Right kidney (tissue), 1 donor: ENCODE data around the gene TPCN2.

Experiments used
- DNase-seq: peaks from one replicate; pipeline ENCODE4 v3.0.0-alpha.2; 2016

Gene TPCN2

DNA sequence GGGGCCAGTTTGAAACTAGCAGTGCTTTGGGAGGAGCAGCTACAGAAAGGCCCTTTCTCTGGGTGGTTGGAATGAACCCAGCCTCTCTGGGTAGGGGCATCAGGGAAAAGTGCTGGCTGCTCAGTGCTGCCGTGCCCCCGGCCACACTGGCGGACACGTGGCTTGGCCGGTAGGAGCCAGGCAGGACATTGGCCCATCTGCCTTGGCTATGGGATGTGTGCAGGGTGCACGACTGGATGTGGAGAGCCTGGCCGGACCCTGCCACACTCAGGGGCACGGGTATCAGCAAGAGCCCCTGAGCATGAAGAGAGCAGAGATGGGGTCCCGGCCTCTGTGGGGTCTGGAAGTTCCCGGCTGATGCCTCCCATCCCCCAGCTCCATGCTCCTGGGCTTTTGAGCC, 46.6 kb downstream of the TPCN2 start:
- DNase-seq, result no peak

DNA sequence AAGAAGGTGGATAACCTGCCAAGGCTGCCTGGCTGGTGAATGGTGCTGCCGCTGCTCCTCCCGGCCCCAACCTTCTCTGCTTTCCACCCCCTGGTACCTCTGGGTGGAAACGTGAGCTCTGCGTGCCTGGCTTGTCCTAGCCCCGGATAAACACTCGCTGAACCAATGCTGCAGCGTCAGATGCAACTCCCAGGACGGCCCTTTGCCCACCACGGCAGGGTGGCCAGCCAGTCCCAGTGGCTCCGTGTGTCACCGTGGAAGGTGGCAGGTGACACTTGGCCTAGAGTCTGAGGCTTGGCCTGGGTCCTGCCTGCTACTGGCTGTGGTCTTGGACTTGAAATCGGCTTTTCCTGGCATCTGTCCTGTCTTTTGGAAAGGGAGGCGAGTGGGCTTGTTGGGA, 47.7 kb downstream of the TPCN2 start:
- no peak for DNase-seq

DNA sequence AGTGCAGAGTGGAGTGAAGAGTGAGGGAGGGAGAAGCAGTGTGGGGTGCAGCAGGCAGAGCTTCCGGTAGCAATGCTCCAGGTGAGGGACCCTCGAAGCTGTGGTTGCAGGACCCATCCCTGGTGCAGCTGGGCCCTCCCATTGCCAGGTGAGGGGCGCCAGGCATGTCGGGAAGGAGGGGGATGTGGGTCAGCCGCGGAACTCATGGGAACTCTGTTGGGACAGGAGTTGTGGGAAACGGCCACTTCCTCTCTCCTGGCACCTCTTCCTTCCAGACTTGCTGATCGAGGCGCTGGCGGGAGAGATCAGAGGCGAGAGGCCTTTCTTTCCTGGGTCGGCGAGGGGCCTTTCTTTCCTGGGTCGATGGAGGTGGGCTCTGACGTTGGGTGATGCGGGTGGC, 48.5 kb downstream of the TPCN2 start:
- DNase-seq, result no peak

DNA sequence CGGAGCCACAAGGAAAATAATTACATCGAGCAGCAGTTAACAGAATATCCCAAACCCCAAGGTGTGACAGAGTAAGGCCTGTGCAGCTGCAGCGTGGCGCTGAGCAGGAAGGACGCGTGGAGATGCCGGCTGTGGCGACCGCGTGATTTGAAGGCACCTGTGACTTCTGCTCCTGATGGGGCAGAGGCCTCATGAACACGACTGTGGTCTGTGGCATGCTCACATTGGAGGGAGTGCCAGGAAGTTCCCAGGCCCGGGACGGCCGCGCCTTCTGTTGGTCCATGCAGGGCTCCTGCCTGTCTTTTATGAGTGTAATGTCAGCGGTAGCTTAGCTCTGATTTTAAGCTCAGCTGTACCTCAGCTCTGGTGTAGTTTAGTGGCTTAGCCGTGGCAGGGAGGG, 50.4 kb downstream of the TPCN2 start:
- DNase-seq, result no peak

DNA sequence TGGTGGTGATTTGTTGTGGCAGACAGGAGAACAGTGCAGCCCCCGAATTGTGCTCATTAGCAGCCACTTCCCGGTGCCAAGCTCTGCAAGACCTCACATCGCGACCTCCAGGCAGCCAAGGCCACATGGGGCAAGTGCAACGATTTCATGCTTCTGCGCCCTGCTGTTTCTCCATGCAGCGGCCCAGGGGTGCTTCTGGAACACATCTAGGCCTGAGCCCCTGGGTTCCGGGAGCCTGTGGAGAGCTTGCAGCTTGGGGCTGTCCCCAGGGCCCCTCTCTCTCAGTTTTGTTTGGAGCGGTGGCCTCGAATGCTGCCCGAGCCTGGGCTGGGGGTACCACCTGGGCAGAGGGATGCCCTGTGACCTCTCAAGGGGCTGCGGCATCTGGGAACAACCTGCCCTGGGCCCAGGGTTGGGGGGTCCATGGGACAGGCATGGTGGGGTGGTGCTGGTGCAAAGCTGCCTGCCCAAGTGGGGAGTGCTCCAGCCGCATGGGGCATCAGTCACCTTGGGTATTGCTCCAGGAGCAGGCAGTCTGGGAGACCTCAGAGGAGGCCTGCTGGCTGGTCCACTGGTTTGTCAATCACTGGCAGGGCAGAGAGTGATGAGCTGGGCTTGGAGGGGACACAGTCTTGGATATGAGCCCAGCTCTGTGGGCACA, 51.9 kb downstream of the TPCN2 start:
- no peak for DNase-seq

DNA sequence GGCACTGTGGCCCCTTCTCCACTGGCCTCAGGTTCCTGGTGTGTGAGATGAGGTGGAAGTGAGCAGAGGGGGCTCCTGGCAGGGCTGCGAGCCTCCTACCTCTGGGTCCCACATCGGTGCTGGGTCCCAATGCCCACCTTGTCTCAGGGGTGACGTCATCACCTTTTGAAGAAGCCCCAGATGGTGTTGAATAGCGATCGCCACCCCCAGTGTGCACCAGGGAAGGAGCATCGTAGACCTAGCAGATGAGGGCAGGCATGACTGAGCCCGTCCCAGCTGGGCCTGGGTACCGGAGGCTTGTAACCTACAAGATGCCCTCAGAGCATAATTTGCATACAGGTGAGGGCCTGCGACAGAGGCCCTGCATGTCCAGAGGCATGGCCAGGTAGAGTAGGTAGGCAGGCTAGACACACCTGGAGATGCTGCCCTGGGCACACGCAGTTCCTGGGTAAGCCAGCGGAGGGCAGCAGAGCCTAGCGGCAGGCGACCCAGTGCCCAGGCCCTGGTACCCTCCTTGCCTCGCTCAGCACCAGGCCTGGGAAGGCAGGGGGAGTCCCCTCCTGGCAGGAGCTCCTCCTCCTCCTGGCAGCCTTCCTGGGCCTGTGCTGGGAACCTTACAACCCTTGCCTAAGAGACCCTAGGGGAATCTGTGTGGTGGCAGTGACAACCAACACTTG, 52.5 kb downstream of the TPCN2 start:
- peak; percentile 69 for DNase-seq

DNA sequence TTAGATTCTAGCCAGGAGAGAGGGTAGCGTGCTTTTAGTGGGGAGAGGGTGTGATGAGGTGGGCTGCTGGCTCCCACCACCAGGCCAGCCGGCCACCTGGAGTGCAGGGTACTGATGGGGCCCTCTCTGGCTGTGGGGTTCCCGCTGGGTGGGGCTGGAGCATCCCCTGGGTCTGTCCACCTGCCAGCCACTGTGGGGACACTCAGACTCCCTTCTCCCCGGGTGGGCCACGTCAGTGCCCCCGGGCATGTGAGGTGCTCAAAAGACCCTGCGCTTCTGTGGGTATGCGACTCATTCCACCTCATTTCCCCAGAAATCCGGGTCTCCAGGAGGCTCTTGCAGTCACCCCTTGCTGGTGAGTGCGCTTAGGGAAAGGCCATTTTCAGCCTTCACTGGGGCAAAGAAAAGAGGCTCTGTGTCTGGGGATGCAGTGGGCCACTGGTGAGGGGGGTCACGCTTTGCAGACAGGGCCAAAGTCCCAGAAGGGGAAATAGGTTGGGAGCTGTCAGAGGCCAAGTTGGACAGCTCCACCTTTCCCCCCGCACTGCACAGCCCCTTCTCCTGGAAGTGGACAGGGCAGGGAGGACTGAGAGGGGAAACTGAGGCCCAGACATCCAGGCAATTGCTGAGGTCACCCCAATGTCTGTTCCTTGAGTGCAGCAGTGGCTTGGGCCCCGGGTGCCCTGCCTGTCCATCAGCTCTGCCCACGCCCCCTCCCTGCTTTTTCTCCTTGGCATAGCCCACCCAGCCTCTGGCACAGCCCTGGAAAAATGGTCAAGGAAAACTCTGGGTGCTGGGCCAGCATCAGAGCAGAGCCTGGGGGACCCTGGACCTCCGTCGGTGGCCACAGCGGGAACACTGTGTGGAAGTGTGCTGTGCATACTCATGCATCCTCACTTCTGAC, 53.3 kb downstream of the TPCN2 start:
- no peak for DNase-seq

DNA sequence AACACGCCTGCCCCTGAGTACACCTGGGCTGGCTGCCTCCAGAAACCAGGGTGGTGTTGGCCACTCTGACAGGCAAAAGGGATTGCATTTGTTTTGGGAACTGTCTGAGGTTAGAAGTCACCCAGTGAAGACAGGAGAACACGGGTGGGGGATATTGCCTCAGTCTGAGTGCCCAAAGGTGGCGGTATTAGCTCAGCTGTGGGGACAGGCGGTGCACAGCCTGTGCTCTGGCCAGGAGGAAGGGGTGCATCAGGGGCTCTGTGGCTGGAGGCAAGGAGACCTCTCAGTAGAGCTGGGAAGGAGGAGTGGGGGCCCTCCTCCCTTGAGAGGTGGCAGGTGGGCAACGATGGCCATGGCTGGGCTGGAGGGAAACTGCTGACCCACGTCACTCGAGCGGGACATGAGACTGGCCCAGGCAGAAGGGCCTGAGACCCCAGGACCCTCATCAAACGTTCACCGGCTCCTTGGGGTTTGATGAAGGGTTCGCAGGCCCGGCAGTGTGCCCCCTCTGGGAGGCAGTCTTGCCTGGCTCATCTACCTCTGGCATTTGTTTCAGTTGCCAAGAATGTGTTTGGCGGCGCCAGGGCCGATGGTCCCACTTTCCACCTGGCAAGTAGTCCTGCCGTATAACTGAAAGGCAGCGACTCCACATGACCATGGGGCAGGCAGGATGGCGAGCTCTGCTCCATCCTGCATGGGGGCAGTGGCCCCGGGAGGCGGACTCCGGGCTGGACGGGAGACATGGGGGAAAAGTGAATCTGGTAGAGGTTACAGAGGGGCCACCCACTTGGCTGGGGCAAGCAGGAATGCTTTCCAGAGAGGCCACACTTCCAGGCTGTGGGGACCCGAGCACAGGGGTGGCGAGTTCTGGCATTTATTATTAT, 54.2 kb downstream of the TPCN2 start:
- DNase-seq, result no peak

DNA sequence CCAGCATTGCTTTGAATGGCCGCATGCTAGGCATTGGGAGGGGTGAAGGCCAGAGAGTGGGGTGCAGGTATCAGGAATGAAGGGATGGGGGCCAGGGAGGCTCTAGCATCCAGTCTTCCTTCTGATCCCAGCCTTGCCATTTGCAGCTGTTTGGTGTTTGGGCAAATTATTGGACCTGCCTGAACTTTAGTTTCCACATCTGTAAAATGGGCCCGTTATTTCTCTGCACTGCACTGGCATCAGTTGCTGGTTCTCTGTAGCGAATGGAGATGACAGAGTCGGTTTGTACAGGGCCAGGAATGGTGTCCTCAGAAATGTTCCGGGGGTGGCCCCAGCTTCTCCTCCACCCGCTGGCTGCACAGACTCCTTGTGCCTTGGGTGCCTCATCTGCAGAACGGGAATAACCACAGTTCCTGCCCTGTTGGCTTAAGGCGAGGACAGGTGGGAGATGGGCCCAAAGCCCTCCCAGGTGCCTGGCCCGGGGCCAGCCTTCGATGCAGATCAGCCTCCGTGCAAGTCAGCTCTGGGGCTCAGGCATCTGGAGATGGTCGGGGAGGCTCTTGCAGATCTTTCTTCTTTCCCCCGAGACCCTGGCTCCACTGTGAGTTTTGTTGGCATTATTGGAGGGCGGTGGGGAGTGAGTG, 55.6 kb downstream of the TPCN2 start:
- DNase-seq, result no peak

DNA sequence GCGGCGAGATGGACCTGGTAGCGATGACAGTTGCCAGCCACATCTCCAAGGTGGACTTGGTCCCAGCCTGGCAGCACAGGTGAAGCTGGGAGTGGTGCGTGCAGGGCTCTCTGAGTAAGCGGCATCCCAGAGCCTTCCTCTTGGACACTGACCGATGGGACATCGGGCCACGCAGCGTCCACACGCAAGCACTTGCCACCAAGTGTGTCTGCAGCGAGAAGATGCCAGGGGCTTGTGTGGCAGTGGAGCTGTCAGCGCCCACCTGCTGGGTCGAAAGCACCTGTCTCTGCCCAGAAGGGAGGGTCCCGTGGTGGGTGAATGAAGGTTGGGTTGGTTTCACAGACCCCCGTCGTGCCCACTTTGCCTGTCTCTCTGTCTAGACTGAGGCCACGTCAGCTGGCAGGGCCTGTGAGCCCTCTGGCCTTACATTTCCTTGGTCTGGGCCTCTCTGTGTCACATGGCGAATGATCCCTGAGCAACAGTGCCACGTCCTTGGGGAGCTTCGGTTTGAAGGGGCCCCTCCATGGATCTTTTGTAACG, 56.2 kb downstream of the TPCN2 start:
- DNase-seq, result no peak

DNA sequence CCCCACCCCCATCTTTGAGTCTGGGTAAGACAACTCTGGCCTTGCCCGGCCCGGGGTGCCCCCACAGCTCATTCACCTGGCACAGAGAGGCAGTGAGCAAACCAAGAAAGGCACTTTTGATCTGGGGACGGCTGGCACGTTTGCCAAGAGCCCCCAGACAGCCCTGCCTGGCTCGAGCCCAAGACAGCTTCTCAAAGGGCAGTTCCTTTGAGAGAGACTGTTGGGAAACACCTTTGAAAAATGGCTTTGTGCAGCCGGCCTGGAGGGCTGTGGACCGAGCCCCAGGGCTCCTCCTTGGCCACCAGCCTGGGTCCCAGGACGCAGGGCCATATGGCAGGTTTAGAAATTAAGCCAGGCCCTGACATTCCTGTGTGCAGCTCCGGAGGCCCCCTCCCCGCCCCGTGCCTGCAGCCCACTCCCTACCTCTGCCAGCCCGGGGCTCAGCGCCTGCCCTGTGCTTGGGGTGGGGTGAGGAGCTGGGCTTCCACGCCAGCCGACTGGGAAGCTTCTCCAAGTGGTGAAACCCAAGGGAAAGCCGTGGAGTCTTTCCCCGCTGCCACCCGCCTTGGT, 56.8 kb downstream of the TPCN2 start:
- DNase-seq, result no peak

DNA sequence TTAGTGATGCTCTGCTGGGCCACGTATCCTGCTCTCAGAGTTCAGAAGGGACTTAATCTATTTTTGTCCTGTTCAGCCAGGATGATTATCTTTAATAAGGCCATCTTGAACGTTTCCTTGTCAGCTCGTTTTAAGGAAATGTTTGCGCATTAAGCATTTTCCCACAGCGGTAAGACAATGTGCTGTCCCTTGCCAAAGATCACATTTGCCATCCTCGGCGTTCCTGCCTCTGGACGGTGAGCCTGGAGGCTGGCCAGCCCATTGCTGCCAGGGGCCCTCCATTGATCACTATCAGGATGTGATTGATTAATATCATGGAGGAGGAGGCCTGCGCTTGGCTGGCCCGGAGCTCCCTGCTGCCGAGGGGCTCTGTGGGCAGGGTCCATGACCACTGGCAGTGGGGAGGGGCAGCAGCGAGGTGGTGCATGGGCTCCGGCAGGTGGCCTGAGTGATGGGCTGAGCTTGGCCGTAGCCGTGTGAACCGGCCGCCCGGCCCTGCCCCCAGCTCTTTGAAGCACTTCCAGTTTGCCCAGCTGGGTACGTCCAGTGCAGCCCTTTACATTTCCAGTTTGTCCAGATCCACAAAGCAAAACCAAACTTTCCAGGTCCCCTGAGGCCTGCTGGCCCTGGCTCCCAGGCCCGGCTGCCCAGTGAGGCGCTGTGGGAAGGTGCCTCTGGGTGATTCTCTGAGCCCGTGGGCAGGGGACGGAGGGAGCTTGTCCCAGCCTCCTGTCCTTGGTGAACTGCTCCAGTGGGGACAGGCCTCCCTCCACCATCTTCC, 57.5 kb downstream of the TPCN2 start:
- no peak for DNase-seq

DNA sequence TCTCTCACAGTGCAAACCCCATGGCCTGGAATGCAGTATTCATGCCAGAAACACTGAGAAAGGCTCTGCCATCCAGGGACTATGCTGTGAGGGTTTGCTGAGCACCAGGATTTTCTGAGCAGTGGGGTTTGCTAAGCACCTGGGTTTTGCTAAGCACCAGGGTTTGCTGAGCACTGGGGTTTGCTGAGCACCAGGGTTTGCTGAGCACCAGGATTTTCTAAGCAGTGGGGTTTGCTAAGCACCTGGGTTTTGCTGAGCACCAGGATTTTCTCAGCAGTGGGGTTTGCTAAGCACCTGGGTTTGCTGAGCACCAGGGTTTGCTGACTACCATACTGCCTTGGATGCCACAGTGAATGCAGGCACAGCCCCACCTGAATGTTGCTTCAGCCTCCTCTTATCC, 58.7 kb downstream of the TPCN2 start:
- DNase-seq, result no peak

DNA sequence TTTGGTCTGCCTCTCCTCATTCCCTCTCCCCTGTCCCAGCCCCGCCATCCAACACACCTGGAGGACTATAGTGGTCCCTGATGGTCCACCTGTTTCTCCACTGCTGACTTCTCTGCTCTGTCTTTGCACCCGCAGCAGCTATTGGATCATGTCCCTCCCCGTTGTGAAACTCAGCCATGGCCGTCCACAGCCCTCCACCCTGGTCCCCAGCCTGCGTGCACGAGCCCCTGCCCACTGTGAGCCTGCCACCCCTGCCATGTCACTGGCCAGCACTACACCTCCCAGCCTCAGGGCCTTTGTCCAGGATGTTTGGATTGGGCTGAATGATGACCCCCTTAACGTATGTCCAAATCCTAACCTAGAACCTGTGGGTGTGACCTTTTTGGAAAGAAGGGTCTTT, 59.3 kb downstream of the TPCN2 start:
- no peak for DNase-seq

DNA sequence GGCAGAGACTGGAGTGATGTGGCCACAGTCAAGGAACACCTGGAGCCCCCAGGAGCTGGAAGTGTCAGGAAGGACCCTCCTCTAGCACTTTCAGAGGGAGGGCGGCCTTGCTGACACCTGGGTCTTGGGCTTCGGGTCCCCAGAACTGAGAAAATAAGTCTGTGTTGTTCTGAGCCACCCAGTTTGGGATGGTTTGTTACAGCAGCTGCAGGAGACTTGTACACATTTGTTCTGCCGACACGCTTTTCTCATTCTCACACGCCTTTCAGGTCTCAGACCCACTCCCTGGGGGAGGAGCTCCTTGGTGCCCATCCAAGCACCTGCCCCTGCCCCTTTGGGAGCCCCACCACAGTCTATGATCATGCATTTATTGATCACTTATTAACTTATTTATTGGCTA, 59.8 kb downstream of the TPCN2 start:
- DNase-seq, result no peak

DNA sequence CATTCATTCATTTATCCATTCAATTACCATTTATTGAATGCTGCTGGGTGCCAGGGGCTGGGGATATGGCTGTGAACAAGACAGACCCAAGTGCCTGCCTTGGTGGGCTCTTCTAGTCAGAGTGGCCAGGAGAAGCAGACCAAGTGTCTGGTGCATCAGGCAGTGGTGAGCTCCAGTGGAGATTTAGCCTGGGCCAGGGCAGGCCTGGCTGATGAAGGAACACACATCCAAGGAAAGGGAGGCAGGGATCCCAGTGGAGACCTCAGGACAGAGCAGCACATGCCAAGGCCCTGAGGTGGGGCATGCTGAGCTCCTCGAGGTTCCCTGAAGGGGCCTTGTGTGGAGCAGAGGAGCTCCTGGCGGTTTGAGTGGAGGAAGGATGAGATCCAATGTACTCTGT, 60.4 kb downstream of the TPCN2 start:
- no peak for DNase-seq

DNA sequence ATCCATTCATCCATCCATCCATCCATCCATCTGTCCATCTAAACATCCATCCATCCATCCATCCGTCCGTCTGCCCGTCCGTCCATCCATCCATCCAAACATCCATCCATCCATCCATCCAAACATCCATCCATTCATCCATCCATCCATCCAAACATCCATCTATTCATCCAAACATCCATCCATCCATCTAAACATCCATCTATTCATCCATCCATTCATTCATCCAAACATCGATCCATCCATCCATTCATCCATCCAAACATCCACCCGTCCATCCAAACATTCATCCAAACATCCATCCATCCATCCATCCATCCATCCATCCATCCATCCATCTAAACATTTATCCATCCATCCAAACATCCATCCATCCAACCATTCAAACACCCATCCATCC, 61.7 kb downstream of the TPCN2 start:
- DNase-seq, result no peak

DNA sequence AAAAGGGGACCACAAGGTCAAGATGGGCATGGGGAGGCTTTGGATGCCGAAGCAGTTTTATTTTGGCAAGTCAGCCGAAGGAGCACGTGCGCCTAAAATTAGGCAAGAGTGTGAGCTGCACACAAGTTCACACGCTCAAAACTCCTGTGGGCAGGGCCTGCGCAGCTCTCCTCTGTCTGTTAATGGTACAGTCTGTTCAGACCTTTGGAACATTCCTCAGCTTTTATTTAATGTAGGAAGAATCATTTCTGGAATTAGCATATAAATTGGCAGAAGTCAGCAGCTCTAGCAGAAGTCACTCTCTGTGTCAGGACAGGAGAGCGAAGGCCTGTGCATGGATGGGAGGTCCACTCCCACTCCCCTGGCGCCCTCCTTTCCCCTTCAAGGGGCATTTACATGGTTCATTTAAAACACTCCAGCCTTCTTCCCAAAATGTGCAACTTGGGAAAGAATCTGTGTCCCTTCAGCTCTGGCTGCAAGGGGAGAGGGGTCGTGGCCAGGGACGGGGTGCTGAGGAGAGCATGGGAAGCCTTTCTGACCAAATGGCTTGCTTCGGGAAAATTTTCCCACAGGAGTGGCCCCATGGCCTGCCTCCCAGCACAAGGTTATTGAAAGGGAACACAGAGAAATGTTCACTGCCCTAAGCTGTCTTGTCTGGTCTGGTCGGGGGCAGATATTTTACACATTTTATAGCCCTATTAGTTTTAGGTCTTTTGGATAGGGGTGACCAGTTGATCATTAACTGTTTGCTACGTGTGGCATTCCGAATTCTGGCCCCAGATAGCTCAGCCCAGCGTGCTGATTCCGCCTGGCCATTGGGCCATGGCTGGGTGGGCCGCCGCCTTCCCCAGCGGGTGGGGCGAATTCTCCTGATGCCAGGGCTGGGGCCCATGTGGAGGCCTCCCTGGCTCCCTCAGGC, 63.2 kb downstream of the TPCN2 start:
- peak; percentile 72 for DNase-seq

DNA sequence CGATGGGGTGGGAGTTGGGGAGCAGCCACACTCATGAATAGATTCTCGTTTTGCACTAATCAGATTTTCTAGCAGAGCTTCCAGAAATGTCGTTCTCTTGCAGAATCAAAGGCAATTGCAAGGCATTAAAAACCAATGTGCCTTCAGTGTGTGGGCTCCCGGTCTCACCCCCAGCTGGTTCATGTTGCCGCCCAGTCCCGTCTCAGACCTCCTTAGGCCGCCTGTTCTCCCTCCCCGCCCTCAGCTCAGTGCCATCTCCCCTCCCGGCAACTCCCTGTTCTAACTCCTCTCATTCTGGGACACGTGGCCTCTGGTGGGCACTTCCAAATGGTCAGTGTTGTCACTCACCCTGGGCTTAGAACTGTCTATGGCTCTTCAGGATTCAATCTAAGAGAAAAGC, 64.5 kb downstream of the TPCN2 start:
- DNase-seq, result no peak
